Stimulated activated CD4-positive, alpha-beta T cell treated with anti-CD3 and anti-CD28 coated beads, Interleukin-1b, Interleukin-23, amount 100 ng/mL, for 4 hours (primary cell): Measurements from ENCODE around the gene CCDC192.

Source experiments
- DNase-seq, 2 donors: peaks; one replicate each; pipeline ENCODE4 v3.0.0-alpha.2; 2020; ENCODE audit warnings: low read depth in 2 of 2

The CCDC192 gene

DNA sequence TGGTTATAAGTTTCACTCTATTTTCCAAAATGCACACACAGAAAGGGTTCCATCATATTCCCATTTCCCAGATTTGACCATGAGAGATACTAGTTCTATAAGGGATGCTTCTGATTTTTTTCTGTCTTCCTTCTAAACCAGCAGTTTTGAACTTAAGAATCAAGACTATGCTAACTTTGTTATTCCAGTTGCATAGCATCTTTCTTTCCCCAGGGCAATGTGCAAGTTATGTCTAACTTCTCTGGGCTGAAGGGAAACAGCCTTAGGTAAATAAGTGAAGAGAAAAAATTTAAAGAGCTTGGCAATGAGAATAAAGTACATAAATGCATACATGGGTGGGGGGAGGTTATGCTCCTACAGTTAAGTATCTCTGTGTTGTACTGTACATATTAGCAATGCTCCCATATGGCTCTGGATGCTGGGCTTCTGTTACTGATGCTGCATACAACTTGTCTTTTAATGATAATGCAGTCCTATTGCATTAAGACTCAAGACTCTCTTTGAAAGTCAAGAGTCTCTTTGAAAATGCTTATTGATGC, 254.6 kb downstream of the CCDC192 start:
- DNase-seq = no peak

DNA sequence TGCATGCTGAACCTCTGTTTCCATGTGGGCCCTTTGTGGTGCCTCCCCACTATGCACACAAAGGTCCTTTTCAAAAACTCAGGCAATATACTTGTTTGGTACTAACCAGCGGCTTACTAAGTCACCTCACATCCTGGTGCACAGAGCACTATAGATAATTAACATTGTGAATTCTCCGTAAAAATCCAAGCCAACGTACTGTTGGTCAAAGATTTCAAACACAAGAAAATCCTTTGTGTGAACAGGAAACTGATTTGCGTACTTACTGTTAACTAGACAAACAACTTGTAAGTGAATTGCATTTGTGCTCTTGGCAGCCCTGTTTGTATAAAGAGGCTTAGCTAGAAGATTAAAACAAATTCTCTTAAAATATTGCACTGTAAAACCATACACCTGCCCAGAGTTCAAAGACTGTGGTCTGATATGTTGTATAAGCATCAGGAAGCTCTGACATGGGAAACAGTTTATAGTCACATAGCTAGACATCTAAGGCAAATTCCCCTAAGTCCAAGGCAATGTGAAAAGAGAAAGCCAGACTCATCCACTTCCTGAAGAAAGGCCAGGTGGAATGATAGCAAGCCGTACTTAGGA, 255.3 kb downstream of the CCDC192 start:
- no peak for DNase-seq

DNA sequence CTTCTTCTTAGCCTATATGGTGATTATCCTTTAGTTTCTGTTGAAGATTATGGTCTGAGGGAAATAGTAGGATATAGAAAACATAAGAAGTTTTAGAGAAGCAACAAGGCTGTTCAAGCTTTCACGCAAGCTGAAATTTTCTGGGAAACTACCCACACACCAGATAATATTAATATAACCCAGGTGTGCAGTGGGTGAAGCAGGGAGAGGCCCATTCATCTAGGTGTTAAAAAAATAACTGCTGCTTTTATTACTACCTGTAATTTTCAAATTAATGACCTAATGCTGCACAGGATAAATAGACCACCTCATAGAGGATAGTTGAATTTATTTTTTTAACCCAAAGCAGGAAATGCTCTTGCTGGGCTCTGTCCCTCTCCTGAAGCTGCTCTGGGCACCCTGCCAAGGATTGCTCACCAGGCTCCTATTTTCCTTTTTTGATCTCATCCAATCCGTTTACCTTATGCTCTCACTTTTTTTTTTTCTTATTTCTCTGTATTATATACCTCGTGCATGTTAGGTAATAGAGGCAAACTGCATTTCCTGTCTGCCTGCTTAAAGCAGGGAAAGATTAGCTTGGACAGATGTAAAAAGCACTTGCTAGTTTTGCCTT, 256.1 kb downstream of the CCDC192 start:
- DNase-seq = no peak

DNA sequence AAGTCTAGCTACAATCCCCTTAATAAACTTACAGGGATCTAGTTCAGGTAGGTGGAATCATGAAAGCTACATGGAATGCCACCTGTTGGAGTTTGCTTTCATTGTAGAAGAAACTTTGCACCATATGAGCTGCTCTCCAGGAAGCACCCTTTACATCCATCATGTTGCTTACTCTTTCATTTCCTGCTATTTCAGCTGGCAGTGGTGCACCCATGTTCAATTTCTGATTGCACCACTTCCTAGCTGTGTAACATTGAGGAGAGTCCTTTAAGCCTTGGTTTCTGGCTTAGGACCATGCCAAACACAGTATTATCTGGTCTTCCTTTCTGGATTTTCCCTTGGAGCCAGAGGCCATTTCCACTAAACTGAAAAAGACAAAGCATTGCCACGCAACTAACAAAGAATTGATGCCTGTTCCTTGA, 257.1 kb downstream of the CCDC192 start:
- no peak for DNase-seq

DNA sequence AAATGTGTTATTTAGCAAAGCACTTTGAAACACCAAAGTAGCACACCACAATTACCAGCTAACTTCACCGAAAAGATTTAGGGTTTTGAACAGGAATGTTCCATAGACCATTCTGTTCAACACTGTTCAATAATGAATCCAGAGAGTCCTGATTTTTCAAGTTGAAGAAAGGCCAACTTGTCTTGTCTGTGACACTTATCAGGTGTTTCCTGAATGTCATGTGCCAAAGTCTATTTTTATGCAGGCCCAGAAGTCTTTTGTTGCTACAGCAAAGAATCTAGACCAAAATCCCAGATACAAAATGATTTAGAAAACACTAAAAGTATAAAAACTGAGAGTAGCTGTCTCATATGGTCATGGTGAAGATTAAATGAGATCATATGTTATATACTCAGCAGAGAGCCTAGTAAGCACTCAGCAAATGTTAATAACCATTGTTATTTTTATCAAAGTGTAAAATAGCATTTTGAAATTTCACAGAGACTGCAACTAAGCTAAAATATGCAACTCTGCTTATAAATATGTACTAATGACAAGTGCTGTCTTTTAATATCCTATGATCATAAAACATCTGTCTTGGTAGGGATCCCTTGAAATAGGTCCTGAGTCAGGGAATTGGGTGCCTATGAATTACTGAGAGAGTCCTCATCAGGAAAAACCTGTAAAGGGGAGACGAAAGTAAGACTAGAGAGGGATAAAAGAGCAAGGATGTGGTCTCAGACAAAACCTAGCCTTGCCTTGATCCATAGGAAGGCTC, 258.0 kb downstream of the CCDC192 start:
- DNase-seq = no peak

DNA sequence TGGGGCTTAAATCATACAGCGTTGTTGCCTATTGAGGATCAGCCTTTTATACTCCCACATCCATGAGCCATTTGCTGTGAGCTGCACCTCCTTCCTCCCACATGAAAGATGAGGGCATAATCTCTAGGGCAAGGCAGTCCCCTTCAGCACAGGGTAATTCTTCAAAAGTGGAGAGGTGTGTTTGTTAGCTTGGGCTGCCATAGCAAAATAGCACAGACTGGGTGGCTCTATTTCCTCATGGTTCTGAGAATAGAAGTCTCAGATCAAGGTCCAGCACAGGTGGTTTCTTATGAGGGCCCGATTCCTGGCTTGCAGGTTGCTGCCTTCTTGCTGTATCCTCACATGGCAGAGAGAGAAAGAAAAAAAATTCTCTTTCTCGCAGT, 258.6 kb downstream of the CCDC192 start:
- DNase-seq = no peak

DNA sequence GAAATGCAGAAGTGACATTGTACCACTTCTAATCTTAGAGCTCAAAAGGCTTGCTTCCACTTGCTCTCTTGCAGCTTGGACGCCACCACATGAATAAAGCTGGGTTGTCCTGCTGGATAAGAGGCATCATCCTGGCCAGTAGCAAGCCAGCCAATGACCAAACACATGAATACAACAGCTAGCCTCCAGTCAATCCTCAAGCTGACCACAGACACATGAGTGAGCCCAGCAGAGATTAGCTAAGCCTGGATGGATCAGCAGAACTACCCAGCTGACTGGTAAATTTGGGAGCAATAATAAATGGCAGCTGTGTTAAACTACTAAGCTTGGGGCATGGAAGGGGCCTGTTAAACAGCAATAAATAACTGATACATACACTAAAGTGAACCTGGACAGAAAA, 259.3 kb downstream of the CCDC192 start:
- no peak for DNase-seq

DNA sequence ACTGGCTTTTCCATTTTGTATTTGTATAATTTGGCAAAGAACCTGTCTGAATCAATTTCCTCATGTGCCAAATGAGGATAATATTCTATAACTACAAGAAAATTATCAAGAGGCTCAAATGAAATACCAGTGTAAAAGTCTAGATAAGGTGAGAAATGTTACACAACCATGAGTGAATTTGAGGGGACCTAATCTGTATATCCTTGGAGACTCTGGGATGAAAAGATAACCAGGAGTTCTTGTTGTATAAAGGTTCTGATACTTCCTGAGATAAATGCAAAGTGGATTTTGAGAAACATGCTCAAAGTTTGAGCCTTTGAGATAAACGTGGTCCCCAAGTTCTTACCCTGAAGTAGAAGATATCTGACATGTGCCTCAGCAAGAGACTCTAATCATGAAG, 260.0 kb downstream of the CCDC192 start:
- no peak for DNase-seq

DNA sequence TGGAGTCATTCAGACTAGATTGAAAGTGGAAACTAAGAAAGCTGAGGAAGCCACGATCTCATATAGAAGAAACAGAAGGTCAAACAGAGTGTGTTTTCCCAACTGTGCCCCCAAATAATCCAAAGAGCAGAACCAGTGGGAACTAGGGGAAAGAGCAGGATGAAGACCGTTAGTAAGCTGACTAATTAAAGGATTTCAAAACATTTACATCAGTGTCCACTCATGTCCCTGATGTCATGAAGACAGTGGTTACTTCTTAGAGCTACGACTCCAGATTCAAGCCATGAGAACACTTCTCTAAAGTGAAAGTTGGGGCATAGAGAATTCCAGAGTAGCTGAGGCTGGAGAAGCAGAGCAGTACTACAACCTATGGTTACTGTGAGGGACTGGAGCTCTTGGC, 260.7 kb downstream of the CCDC192 start:
- DNase-seq = no peak

DNA sequence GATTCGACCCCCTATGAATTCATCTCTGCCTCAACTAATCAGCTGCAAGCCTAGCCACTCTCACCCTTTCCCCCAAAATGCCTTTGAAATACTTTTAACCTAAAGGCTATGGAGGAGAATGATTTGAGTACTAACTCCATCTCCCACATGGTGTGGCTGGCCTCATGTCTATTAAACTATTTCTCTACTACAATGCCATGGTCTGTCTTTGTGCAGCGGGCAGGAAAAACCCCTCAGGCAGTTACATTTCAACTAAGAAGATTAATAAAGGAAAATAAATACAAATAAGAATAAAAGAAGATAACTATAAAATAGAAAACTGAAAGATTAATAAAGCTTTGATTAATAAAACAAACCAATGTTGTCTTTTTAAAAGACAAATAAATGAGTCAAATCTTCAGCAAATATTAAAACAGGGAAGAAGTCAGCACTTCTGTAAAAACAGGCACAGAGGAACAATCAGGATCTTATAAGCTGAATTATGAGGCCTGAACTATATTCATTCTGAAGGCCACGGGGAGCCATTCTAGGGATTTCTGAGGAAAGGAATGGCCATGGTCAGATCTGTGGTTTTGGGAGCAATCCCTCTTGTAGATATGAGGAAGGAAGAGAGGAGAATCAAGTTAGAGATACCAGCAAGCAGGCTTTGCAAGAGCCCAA, 264.3 kb downstream of the CCDC192 start:
- no peak for DNase-seq

DNA sequence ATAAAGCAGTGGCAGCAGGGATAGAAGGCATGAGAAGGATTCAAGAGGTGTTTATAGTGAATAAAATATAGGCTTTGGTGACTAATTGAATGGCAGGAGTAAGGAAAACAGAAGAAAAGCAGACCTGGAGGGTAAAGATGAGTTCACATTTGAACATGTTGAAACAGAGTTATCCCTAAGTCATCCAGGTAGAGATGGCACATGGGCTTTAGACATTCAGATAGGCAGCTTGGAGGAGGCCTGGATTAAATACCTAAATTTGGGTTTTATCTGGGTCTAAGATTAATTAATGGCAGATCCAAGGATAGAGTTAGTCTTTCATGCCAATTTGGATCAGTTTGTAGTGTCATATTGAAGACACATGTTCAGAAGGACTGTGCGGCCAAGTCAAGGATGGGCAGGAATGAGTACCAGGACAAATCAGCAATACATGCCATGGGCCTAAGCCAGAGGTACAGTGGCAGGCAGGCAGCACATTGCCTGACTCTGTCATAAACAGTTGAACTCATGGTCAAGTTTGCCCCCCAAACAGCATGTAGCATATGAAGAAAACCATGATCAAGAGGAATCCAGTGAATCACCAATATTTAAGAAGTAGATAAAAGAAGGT, 264.9 kb downstream of the CCDC192 start:
- no peak for DNase-seq

DNA sequence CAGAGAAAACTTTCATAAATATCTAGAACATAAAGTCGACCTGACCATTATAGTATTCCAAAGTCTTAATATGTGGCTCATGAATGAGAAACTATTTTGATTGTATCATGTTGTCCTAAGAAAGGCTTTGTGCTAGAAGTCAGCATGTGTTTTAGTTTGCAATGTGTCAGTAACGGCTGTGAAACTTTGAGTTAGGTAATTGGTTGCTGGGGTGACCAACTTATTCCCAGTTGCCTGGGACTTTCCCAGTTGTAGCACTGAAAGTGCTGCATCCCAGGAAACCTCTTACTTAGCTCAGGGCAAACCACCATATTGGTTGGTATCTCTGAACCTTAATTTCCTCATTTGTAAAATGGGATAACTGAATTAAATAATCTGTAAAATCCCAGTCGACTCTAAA, 265.8 kb downstream of the CCDC192 start:
- DNase-seq = no peak

DNA sequence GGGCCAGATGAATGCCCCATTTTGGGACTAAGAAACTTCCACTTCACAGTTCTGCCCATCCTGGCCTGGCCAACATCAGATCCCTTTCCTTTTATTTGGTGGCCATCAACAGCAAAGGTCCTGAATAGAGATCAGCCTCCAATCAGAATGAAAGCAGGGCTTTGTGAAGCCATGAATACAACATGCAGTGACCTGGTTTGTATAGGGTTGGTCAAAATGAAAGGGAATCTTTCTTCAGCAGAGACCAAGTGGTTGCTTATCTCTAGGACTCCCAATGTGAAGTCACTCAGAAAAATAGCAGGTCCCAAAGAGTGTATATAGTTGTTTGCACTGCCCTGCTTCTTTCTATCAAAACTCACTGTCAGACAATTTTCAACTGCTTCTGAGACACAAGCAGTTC, 266.5 kb downstream of the CCDC192 start:
- DNase-seq = no peak

DNA sequence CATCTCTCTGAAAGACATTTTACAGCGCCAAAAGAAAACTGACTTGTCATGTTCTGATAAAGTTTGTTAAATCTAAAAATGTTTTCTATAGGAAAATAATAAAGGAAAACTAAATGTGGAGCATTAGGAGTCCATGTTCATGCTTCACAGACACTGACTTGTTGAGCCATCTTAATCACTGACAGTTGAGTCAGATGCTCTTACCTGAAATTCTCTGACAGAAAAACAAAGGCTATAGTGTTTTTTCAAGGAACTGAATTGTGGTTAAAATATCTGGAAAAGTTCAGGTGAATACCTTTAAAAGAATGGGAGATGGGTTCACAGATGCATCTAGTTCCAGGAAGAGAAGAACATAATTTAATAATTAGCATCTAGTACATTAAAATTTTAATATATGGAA, 266.9 kb downstream of the CCDC192 start:
- DNase-seq = no peak

DNA sequence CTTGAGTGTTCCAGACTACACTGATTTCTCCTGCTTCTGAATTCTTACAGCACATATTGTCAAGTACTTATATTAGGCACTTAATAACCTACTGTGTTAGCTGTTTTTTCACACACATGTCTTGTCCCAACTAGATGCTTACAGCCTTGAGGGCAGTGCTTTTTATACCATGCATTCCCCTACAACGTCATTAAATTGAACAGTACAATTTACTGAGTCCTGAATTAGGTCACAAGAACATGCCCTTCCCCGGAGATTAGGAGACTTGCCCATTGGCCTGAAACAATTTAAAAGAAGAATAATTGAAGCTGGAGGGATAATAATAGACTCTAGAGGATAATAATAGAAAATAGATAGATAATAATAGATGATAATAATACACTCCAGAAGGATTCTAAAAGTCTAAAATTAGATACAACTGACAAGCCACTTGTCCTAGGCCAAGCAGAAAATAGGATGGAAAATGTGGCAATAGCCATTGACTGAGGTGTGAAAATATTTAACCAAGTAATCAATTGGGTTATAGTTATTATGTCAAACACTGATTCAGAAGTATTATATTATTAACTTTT, 267.7 kb downstream of the CCDC192 start:
- DNase-seq = no peak

DNA sequence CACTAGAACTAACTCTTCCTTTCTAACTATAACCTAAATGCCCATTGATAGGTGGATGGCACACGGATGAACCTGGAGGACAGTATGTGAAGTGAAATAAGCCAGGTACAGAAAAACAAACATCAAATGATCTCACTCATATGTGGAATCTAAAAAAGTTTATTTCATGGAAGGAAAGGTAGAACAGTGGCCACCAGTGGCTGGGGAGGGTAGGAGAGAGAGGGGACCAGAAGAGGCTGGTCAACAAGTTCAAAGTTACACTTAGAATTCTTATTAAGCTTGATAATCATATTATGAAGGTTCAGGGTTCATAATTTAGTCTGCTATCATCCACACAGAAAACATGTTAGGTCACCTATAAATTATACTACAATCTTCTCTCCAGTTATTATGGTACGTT, 272.8 kb downstream of the CCDC192 start:
- DNase-seq = no peak

DNA sequence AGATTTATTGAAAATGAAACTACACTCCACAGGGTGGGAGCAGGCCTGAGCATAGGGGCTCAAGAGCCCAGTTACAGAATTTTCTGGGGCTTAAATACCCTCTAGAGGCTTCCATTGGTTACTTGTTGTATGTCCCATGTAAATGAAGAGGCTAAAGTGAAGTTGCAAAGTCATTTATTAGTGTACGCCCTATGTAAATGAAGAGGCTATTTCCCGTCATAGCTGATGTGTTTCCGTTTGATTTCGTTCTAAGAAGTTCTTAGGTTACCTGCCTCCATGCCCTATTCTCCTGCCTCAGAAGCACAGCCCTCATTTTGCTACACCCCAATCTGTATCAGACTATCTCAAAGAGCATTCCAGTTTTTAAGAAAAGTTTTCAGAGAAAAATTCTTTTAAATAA, 273.3 kb downstream of the CCDC192 start:
- no peak for DNase-seq

DNA sequence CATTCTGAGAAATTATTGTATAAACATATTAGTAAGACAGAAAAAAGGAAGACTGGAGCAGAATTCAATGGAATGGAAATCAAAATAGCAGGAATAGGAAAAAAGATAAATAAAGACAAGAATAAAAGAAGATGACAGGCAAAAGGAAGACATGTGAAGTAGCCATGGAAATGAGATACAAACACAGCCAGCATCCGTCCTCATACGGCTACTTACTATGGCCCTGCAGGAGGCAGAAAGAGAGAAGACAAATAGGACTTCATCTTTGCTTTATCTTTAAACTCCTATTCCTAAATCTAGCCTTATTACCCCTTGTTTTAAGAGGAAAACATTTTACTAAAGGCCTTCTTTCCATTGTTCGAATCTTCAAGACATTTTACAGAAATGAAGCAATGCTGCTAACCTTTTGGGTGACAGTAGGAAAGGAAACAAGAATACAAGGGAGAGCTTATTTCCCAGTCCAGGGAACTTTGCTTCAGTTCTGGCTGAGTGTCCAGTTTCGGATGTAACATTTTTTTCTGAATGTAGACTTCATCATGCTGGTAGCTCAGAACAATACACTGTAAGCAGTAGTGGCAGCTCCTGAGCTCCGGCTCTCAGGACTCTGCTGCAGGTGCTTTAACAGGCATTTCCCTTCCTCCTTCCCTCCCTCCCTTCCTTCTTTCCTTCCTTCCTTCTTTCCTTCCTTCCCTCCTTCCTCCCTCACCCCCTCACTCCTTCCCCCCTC, 274.0 kb downstream of the CCDC192 start:
- no peak for DNase-seq

DNA sequence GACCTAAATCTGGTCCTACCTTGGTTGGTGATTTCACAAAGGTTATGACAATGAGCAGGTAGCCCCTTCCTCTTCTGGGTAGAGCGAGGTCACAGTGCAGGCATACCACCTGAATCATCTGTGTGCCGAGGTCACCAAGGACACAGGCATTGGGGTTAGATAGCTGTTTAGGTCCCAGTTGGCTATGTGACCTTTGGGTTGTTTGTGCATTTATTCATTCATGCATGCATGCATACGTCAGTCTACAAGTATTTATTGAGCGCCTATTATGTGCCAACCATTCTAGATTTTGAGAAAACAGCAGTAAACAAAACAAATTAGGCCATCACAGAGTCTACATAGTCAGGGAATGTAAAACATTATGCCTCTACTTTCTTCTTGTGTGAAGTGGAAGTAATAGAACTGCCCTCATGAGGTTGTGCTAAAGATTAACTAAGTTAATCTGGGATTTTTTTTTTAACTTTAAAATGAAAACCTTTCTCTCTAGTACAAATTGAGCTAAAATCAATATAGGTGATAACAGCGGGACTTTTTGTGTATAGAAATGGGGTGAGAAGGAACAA, 275.6 kb downstream of the CCDC192 start:
- no peak for DNase-seq

DNA sequence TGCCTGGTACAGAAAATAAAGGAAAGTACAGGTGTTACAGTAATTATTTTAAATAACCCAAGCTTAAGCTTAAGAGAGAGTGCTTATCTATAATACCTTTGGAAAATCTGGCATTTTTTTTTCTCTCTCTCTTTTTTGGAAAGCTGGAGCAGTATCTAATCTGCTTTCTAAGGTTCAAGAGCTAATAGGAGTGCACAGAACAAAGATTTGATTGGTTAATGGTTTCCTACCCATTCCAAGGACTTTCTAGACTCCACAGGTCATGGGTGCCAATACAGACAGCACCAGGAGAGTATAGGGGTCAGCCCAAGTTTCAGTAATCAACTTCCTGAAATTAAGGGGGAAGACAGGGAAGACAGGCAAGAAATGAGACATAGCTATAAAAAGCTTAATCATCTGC, 276.3 kb downstream of the CCDC192 start:
- DNase-seq = no peak

DNA sequence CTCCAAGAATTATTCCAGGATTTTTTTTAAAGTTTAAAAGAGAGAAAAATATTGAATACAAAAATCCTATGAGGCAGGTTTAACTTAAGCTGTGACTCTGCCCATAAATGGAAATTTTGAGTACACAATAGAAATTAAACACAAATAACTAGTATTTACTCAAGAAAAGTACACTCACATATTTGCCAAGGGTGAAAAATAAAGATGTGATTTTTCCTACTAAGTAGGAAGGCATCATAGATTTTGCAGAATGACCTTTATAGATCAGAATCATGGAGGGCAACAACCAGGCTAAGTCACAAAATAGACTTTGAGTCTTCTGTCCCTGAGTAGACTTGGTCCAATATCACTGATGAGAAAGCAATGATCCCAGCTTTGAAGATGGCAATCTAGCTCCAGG, 277.7 kb downstream of the CCDC192 start:
- no peak for DNase-seq
